ENCODE results near the gene SYN1.
"Not testable (repeated sequence)": the region's sequence is repeated elsewhere in the genome, so short reads cannot be mapped to it uniquely, and the experiment has no call there.

Gene SYN1

DNA sequence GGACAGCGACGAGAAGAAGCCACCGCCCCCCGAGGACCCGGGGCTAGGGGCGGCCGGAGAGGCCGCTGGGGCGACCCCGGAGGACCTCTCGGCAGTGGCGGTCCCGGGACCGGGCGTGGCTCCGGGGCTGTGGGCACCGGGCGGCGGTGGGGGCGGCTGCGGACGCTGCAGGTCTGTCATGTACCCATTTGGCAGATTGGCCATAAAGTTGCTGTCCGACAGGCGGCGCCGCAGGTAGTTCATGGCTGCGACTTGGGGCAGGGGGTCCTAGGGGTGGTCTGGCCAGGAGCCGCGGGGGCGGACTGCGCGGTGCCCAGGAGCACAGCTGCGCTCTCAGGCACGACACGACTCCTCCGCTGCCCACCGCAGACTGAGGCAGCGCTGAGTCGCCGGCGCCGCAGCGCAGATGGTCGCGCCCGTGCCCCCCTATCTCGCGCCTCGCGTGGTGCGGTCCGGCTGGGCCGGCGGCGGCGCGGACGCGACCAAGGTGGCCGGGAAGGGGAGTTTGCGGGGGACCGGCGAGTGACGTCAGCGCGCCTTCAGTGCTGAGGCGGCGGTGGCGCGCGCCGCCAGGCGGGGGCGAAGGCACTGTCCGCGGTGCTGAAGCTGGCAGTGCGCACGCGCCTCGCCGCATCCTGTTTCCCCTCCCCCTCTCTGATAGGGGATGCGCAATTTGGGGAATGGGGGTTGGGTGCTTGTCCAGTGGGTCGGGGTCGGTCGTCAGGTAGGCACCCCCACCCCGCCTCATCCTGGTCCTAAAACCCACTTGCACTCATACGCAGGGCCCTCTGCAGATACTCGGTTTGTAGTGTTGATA, at the start of gene SYN1:
Gene SYN1 (minus strand): TSS at position 372 of the 817 bp plus-strand sequence. CDS start 129 bp downstream, at position 243.
- no peak for DNase-seq (ENCODE audit: low read depth)

DNA sequence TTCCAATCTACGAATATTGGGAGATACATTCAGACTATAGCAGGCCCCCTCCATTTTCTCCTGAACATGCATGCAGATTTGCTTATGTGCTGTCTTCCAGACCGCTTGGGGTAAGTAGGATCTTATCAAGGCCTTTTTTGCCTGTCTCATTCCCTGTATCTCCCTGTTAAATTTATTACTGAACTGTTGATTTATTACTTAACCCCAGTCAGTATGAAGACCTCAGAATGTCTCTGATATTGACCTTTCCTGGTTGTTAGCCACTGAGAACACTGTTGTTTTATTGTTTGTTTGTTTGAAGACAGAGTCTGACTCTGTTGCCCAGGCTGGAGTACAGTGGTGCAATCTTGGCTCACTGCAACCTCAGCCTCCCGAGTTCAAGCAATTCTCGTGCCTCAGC, 46.1 kb upstream of the SYN1 start:
- not testable (repeated sequence) for DNase-seq (ENCODE audit: low read depth)

DNA sequence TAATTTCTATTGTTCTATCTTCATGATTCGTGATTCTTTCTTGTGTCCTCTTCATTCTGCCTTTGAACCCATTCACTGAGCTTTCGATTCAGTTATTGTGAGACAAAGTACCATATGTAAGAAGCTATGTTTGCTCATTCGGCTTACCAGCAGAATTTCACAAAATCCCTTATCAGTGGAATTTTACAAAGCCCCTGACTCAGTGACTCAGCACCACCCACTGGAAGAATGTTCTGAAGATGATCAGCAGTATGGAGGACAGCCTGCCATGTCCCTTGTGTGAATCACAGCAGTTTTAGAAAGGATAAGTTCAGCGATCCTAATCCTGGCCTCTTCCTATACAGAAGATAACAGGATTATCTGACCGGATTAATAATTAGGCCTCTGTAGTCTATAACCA, 45.1 kb upstream of the SYN1 start:
- no peak for DNase-seq (ENCODE audit: low read depth)

DNA sequence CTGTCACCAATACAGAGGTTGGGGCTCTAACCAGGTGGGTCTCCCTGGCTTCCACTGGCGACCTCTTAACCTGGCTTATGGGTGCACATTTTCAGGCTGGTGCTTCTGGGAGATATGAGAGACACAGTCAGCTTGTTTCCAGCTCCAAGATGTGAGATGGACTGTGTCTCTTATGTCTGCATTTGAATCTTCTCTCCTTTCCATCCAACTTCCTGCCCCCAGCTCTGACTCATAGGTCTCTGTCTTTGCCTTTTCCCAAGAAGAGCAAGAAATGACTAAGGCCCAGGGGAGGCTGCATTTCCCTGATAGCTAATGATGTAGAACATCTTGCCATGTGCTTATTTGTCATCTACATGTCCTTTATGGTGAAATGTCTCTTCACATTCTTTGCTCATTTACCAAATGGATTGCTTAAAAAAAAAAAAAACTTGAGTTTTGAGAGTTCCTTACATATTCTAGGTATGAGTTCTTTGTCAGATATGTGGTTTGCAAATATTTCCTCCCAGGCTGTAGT, 42.5 kb upstream of the SYN1 start:
- no peak for DNase-seq (ENCODE audit: low read depth)

DNA sequence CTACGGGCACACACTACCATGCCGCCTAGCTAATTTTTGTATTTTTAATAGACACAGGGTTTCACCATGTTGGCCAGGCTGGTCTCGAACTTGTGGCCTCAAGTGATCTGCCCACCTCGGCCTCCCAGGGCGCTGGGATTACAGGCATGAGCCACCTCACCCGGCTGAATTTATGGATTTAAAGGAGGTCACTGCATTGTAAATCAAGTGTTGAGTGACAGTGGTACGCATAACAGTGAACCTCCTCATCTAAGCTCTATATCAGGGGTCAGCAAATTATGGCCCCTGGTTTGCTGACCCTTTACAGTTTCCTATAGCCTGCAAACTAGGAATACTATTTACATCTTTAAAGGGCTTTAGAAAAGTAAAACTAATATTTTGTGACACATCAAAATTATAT, 41.9 kb upstream of the SYN1 start:
- DNase-seq (ENCODE audit: low read depth): no peak

DNA sequence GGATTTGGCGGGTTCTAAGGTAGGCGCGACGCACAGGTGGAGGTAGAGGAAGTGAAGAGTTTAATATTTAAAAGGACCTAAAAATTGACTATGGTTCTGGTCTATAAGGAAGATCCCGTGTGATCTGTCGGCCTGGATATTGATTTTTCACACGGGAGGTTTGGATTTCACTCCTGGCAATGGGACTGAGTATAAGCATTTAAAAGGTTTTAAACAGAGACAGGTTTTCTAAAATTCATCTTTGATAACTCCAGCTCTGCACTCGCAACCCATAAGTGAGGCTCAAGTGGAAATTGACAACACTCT, 39.7 kb upstream of the SYN1 start:
- DNase-seq (ENCODE audit: low read depth): no peak

DNA sequence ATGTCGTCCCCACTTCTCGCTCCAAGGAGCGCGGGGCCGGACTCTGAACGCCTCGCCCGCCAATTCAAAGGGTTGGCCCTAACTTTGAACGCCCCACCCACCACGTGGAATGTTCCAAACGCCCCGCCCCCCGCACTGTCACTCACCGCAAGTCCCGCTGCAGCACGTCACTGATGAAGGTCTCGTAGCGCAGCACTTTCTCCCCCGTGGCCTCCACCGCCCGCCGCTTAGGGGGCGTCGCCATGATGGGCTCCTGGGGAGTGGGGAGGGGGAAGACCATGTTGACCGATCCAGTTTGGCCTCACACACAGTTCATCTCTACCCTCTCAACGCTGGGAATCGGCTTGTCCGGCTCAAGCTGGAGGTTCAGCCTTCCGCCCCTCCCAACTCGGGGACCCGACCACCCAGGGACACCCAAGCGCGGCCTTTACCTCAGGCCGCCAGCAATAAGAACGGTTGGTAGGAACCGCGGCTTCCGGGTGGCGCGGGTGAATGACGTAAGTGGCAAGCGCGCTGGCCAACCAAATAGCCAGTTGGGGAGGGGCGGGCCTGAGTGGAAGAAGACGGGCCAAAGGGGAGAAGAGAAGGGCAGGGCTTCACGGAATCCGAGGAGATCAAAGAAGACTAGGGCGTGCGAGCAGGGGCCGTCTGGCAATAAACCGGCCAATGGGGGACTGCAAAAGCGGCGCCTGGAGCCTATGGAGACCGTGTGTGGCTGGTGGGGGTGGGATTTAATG, 39.2 kb upstream of the SYN1 start, which contains the start of gene UXT:
Gene UXT (minus strand): TSS at position 497 of the 737 bp plus-strand sequence. CDS start 253 bp downstream, at position 244.
- peak; percentile 69 for DNase-seq (ENCODE audit: low read depth)

DNA sequence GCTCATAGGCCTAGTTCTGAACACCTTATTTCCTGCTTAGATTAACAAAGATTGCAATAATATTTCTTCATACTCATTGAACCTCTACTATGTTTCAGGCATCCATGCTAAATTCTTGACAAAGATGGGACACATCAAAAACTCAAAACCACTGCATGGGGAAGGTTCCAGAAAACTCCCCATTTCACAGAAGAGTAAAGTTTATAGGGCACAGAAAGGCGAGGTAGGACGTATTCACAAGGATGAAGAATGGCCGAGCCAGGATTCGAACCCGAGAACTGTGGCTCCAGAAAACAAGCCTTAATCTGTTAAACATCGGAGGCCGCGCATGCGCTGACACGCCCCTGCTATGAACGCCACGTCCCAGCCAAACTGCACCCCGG, 38.6 kb upstream of the SYN1 start:
- DNase-seq (ENCODE audit: low read depth): no peak

DNA sequence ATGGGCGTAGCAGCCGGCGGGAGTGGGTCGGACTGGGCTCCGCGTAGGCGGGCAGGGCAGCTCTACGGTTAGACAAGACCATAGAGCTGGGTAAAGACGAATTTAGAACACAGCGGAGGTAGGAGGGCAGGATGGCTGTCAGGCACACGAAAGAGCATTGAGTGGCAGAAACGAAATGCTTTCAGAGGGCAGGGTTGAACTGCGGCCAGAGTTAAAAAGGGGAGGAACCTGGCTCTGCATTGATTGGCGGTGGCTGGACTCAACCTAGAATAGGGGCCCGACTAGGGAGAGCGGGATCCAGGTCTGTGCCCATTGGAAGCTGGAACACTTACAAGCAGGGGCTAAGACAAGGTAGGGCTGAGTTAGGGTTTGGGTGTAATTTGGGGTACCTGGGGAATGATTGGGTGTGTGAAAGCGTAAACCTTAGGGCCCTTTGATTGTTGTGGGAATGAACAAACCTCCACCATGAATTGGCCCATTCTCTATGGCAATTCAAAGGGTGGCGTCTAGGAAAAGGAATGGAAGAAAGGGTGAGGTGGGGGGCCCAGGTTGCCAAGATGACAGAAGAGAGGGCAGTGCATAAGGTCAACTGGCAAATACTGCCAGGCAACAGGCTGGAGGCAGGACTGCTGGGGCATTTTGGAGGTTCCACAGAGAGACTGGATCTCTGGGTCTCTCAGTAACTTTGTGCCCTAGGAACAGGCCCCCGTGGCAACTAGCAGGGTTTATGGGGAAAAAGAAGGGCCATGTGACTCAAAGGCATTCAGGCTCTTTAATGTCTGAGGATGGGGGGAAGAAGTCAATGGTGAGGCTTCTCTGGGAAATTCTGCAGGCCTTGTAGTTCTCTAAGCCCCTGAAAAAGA, 31.6 kb upstream of the SYN1 start:
- no peak for DNase-seq (ENCODE audit: low read depth)

DNA sequence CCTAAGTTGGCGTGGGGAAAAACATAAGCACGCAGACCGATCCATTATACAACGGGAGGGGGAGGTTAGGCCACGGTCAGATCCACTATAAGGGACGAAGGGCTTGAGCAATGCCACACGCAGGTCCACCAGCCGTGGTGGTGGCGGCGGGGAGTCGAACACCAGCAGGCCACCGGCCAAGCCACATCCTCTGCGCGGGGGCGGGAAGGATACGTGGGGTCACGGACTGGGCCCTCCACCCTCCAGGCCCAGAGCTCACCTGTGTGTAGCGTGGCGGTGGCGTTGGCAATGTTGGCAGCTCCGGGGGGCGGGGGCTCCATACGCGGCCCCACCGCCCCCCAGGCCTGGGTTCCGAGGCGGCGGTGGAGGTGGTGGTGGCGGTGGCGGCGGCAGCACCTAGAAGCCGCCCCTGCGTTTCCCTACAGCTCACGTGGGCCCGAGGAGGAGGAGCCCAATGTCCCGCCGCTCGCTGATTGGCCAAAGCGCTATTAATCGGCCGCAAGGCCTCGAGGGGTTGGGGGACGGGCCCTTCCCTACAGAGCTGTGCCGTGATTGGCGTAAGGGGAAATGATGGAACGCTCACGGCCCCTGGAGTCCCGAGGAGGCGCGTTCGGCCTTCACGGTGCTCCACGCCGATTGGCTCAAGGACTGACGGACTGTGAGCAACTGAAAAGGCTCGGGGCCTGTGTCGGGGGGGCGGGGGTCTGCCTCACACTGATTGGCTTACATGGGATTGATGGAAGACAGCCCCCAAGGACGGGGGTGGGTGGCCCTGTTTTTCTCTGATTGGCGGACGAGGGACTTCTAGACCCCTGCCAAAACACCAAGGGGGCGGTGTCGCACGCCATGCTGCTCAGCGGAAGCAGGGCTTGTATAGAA, 30.7 kb upstream of the SYN1 start, which contains the start of gene ELK1:
Gene ELK1 (minus strand): TSS at position 400 of the 879 bp plus-strand sequence. CDS start 9,122 bp downstream, outside the sequence.
- peak; percentile 78 for DNase-seq (ENCODE audit: low read depth)

DNA sequence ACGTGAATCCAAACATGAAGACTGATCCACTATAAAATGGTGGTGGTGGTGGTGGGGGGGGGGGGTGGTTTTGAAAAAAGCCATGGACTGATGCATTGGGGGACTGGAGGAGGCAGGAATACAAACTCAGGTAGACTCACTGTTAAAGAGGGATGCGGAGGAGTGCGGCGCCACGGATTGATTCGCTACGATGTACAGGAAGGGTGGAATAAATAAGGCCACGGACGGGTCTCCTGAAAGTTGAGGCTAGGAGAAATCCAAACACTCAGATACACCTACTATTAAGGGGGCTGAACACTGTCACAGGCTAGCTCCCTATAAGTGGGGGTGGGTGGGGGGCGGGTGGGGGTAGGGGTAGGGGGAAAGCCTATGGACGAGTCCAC, 30.1 kb upstream of the SYN1 start:
- no peak for DNase-seq (ENCODE audit: low read depth)

DNA sequence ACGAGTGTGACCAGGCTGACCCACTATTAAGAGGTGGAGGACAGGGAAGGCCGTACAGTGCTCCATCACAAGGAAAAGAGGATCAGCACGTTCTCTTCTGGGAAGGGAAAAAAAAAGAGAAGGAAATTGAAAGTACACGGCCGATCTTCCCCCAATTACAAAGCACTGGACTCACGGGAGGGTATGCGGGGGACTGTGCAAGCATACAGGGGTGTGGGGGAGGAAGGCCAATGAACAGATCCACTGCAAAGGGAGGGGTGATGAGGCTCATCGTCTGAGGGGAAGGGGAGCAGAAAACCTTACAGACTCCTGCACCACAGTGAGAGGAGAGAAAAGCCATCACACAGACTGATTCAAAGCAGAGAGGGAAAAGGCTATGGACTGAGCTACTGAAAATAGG, 29.6 kb upstream of the SYN1 start:
- DNase-seq (ENCODE audit: low read depth): no peak

DNA sequence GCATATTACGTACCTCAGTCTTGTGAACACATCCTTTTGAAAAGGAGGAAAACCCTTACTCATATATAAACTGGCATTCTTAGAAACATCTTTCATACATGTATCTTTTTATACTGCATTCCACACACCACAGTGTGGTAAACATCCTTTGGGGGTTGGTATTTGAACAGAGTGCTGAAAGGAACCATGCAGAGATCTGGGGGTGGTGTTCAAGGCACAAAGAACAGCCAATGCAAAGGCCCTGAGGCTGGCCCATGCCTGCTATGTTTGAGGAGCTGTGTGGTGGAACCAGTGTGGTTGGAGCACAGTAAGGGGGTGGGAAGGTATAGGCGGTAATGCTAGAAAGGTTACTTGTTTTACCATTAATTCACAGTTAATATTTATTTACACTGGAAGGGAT, 28.7 kb upstream of the SYN1 start:
- DNase-seq (ENCODE audit: low read depth): no peak

DNA sequence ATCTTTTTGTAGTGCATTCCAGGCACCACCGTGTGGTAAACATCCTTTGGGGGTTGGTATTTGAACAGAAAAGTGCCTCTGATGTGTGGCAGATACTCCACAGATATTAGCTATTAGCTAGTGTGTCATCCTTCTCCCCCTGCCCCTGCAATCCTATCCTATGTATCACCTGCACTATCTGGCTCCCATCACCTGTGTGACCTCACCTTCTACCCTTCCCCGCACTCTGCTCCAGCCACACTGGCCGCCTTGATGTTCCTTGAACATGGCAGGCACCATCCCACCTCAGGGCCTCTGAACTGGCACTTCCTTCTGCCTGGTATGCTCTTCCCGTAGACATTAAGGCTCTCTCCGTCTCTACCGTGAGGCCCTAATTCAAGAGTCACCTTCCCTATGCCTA, 27.0 kb upstream of the SYN1 start:
- DNase-seq (ENCODE audit: low read depth): no peak

DNA sequence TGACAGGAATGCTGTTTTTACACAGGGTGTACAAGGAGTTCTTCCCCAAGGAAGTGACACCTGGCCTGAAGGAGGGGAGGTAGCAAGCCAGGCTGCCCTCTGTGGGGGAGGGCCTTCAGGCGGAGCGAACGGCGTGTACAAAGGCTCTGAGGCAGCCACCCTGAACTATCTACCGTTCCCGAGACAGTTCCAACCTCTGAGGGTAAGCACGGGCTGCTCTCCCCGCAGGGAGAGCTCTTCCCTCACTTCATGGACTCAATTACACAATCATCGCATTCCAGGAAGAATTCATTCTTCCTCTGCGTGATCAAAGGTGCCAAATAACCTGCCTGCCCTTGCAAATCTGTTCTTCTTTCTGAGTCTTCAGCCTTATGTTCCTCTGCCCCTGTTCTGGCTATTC, 25.9 kb upstream of the SYN1 start:
- no peak for DNase-seq (ENCODE audit: low read depth)

DNA sequence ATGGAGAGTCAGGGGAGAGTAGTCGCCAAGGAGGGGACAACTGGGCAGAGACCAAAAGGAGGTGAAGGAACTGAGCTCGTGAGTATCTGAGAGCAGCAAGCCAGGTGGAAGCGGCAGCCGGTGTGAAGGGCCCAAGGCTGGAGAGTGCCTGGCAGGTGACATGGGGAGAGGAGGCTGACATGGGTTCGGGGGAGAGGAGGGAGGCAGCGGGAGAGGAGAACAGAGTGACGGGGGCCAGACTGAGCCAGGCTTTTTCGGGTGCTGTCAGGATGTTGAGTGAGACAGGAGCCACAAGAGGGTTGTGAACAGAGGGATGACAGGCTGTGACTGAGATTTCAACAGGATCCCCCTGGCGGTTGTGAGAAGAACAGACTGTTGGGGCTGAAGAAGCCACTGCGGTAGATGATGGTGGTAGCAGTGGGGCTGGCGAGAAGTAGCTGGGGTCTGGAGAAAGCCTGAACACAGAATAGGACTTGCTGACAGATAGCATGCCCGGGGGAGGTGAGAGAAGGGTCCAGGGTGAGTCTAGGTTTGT, 25.0 kb upstream of the SYN1 start:
- no peak for DNase-seq (ENCODE audit: low read depth)

DNA sequence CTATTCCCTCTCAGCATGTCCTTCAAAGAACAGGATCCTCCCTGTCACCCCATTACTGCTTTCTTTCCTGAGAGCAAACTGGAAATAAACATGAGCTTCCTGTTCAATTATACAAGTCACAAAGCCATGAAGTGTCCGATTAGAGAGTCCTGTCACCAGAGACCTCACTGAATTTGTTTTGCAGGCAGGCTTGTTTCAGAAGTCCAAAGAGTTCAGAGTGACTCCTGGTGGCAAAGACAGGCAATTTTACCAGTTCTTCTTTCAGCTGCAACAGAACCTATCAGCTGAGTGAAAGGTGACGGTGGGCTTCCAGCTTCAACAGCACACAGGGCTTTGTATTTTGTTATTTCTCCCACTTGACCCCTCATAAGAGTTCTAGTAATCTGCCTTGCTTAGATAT, 24.3 kb upstream of the SYN1 start:
- no peak for DNase-seq (ENCODE audit: low read depth)

DNA sequence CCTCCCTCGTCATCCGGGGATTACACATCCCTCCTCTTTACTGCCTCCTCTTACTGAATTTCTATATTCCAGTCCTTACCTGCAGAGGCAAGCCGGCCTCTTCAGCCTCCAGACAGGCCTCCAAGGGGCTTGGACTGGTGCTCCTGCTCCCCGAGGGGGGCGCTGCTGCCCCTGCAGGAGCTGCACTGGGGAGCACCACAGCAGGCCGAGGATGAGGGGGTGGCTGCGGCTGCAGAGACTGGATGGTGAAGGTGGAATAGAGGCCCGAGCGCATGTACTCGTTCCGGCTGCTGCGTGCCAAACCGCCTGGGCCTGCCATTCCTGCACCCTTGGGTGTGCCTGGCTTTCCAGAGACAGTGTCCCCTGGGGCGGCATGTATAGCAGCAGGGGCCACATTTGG, 19.2 kb upstream of the SYN1 start:
- no peak for DNase-seq (ENCODE audit: low read depth)

DNA sequence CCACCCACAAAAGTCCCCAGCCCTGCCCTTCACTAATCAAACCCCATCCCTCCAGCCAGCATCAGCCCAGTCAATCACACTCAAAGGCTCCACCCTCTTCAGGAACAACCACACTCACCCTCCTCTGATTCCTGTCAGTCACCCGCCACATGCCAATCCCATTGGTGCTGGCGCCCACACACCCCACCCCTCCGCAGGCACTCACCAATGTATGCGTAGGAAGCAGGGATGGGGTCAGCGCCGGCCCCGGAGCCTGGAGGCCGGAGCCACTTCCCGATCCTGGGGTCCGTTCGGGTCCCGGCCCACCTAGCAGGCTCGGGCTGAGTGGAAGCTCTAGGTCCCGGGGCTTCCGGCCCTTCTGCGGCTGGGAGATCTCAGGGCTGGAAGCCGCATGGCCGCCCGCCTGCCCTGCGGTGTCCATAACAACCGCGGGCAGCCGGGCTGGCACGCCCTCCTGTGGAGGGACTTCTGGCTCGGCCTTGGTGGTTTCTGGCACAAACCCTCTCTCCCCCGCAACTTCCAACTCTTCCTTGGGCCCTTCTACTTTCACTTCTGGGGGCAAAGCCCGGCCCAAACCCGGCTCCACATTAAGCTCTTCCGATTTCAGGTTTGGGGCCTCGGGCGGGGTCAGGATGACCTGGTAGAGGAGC, 18.0 kb upstream of the SYN1 start:
- no peak for DNase-seq (ENCODE audit: low read depth)

DNA sequence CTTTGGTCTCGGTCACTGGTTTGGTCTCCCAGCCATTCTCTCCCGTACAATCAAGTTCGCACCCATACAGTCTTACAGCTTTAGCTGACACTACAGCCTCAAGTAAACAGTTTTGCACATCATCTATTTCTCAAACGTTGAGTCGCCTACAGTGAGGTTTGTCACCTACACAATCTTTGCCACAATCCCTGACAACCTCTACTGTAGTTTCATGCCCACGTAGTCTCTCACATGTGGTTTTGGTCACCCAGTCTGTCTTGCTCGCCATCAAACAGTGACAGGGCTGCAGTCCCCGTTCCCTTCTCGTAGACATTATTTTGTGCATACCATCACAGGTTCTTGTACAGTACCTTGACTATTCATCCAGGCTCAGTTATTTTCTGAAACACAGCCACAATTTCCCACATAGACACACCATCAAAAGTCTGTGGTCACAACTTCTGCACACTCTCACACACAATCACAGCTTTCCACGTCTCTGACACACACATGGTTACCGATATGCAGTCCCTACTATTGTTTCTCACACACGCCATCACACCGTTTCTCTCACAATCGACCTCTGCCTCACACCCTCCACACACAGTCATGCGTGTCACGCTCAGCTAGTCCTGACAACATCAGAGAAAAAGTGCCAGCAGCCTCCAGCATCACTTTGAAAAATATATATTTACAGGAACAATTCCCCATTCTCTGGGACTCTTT, 15.4 kb upstream of the SYN1 start:
- no peak for DNase-seq (ENCODE audit: low read depth)

All from HS-27A (cell line).